NCI-H128 (cell line): ENCODE results near the gene GULP1.
"Not testable (repeated sequence)": the region's sequence is repeated elsewhere in the genome, so short reads cannot be mapped to it uniquely, and the experiment has no call there.

ENCODE experiments used
- DNase-seq: peaks from one replicate; lab custom pipeline; 2025; ENCODE audit not compliant: unreplicated experiment; lab: John Stamatoyannopoulos, UW

Gene GULP1, protein sequence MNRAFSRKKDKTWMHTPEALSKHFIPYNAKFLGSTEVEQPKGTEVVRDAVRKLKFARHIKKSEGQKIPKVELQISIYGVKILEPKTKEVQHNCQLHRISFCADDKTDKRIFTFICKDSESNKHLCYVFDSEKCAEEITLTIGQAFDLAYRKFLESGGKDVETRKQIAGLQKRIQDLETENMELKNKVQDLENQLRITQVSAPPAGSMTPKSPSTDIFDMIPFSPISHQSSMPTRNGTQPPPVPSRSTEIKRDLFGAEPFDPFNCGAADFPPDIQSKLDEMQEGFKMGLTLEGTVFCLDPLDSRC

GRCh38 chr2:188291617-188292347, at the start of gene GULP1:
Gene GULP1, plus strand, starts transcription at chr2:188291874. Its CDS starts 185,829 bp downstream, at chr2:188477703.
- no peak for DNase-seq

DNA sequence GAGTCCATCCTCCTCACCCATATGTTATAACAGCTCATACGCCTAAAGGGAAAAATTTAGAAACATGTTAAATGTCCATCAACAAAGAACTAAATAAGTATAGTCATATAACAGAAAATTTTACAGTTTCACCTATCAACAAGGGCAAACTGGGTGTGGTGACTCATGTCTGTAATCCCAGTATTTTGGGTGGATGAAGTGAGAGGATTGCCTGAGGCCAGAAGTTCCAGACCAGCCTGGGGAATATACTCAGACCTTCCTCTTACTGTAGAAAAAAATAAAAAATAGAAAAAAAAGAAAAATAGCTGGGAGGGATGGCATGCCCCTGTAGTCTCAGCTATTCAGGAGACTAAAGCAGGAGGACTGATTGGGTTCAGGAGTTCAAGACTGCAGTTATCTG, 48.3 kb upstream of the GULP1 start:
- no peak for DNase-seq

DNA sequence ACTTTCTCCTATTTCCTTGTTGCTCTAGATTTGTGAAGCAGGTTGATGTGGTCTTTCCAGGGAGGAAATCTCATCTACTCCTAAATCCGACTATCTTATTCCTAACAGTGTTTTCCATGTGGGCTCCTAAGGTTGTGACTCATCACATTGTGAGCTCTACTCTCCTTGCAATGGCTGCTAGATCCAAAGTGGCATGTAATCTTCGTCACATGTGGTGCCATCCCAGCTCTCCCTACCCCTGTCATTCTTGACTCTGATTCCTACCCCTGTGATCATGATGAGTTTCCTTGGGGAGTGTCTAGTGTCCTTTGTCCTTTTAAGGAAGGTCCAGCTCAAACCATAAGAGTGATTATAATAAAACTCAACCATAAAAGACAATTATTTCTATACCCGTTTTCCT, 47.3 kb upstream of the GULP1 start:
- DNase-seq, result no peak

DNA sequence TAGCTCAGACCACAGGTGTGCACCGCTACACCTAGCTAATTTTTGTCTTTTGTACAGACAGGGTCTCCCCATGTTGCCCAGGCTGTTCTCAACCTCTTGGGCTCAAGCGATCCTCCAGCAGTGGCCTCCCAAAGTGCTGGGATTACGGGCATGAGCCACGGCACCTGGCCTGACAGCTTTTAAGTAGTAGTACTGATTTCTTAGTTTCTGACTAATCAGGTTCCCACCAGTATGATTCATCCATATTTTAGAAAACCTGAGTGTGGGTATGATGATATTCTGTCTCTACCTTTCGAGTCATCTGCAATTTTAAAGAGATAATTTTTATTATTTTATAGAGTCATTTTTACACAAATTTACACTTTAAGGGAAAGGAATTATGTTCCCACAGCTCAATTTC, 46.4 kb upstream of the GULP1 start:
- no peak for DNase-seq

GRCh38 chr2:188248513-188248912, 43.2 kb upstream of the GULP1 start:
- DNase-seq, result no peak

- DNase-seq, result no peak
Observed at GRCh38 chr2:188251034-188251433, 40.6 kb upstream of the GULP1 start.

GRCh38 chr2:188256420-188256819, 35.3 kb upstream of the GULP1 start:
- DNase-seq, result no peak

GRCh38 chr2:188265315-188265714, 26.4 kb upstream of the GULP1 start:
- no peak for DNase-seq

DNA sequence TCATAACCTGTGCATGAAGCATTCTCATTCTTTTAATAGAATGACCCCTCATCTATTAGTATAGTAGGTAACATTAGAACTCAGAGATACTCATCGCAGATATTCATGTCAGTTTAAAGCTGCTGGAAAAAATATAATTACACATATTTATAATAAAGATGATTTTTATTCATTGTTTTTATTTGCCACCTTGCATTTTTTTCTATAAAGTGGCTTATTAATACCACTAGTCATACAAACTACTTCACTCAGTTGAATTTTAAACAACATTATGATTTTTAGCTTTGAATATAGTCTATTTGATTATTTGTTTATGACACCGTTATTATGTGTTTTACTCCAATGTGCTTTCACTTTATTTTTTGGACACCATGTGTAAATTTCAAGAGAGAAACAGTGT, 23.9 kb upstream of the GULP1 start:
- DNase-seq, result no peak

- DNase-seq, result no peak
Observed at GRCh38 chr2:188269004-188269403, 22.7 kb upstream of the GULP1 start.

DNA sequence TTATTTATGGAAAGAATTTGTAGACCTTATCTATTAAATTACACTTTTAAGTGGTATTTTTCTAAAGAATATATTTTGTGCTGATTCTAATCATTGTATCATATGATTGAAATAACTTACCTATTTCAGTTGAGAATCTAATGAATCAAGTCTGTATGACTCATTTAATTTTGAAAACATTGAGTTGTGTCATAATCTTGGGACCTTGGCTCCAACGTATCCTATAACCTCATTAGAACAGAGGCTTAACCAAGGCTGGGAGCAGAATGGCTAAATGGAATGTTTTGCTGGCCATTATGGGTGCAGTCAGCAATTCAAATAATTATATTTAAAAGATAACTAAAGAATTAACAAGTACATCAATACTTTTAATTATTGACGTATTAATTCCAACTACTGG, 19.6 kb upstream of the GULP1 start:
- DNase-seq, result no peak

DNA sequence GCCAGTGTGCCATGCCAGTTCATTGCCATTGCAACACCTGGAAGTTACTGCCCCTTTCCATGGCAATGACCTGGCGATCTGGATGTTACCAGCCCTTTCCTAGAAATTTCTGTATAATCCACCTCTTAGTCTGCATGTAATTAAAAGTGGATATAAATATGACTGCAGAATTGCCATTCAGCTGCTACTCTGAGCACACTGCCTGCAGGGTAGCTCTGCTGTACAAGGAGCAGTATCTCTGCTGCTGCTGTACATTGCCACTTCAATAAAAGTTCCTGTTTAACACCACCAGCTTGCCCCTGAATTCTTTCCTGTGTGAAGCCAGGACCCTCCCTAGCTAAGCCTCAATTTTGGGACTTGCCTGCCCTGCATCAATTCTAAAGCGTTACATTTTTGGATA, 17.4 kb upstream of the GULP1 start:
- DNase-seq, result no peak

DNA sequence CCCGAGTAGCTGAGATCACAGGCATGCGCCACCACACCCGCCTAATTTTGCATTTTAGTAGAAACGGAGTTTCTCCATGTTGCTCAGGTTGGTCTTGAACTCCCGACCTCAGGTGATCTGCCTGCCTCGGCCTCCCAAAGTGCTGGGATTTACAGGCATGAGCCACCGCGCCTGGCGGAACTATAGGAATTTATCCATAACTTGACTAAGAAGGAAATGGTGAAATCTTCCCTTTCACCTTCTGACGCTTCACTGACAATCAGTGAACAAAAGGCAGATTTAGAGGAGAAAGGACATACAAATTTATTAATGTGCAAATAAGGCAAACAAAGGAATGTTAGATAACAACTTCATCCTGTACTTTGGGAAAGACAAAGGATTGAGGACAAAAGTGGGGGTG, 15.4 kb upstream of the GULP1 start:
- no peak for DNase-seq

DNA sequence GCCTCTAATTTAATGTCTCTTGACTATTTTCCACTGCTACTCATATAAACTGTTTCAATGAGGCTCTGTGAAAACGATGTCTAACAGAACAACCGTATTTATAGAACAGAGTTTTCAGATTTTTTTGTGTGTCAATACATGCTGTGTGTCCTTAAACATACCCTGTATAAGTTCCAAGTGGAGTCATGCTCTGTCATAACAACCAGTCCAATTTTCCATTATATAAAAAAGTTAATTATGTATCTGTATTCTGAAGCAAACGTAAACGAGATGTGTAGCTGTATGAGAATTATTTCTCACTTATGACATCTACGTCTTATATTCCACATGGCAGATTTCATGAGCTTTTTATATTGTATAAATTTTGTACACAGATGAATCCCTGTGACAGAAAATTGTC, 13.9 kb upstream of the GULP1 start:
- DNase-seq, result no peak

DNA sequence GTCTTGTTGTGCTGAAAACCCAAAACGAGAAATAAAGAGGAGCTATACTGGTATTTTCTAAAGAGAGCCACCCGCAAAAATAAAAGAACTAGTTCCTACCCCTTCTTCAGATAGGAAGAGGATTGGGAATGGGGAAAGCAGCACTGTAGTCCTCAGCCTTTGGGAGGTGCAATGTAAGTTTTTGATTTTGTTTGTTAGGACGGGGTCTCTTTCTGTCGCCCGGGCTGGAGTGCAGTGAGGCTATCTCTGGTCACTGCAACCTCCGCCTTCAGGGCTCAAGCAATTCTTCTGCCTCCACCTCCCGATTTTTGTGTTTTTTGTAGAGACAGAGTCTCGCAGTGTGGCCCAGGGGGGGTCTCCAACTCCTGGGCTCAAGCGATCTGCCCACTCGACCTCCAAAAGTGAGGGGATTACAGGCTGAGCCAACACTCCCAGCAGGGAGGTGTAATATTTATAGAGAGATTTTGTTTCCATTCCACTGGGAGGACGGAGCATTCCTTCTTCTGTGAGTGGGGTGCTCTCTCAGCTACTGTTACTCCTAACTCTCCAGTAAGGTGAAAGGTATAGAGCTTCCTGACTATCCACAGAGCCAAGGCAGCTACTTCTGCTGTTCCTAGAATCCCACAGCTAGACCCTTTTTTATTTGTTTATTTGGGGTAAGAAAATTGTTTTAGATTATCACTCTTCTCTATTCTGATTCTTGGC, 13.1 kb upstream of the GULP1 start:
- no peak for DNase-seq

DNA sequence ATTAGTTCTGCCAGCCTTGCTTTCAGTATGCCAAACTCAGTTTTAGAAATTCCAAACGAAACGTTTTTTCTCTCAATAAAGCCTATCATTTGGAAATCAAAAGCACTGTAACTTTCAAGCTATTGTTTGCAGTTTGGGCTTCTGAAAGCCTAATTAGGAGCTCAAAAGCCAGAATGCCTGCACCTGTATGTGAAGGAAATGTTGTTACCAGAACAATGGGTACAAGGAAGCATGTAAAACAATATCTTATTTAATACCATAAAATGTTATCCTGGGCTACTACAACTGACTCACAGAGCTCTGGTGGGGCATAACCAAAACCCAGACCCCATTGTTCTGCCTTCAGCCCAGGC, 12.6 kb upstream of the GULP1 start:
- DNase-seq, result no peak

DNA sequence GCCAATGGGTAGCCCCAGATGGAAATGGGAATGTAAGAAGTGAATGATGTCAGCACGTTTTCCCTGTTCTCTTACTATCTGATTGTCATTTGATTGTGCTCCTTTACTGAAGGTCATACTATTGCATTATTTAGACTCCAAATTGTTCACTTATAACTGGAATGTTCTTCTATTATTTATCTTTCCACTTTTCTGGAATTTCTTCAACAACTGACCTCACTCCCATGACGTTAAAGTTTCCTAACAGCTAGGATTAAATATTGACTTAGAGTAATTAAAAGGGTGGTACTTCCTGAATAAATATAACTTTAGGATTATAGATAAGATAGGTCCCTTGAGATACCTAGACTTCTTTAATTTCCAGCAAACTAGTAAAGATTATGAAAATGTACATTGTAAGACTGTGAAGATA, 10.9 kb upstream of the GULP1 start:
- no peak for DNase-seq

- no peak for DNase-seq
Observed at GRCh38 chr2:188282907-188283306, 8.8 kb upstream of the GULP1 start.

DNA sequence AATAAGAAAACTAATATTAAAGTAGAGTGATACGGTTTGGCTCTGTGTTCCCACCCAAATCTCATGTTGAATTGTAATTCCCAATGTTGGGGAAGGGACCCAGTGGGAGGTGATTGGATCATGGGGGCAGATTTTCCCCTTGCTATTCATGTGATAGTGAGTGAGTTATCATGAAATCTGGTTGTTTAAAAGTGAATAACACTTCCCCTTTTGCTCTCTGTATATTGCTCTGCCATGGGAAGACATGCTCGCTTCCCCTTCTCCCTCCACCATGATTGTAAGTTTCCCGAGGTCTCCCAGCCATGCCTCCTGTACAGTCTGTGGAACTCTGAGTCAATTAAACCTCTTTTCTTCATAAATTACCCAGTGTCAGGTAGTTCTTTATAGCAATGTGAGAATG, 7.4 kb upstream of the GULP1 start:
- not testable (repeated sequence) for DNase-seq

DNA sequence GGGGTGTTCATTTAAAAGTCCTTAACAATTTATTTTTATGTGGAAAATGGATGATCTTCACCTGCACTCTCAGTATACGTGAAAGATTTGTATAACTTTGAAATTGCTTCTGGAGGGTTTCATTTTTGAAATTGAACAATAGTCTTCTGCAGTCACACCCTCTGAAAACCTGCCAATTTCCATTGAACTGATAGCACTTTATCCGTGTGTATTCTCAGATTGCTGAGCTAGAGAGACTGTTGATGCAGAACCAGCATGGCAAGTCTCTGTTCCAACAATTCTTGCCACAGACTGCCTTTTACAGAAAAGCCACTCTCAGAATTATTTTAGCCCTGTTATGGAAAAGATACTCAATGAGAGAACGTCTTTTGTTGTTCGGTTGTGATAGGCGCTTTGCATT, 6.6 kb upstream of the GULP1 start:
- no peak for DNase-seq

GRCh38 chr2:188285774-188286173, 5.9 kb upstream of the GULP1 start:
- DNase-seq, result no peak

DNA sequence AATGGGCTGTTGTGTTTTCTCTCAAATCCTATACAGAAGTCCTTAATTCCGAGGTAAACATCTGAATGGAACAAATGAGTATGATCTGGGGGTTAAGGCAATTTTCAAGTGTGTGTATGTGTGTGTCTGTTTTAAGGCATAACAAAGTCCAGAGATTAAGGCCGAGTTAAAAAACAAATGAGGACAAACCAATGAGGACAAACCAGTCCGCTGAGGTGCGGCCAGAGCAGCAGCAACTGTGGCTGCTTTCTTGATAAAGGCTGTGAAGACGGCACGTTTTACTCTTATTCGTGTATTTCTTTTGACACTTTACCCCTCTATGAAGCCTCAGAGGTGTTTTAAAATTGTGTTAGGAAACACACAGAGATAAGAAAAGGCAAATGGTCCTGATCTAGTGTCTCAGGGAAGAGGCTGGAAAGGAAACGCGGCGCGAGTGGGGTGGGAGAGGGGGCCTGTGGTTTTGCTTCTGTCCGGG, 495 bp upstream of the GULP1 start:
- DNase-seq, result no peak
